ENCODE measurements around the gene CMAS. TPM values are rescaled to one million over a fixed set of nuclear protein-coding genes. Genes with fewer than 3 reads are reported as not detected.

Gene CMAS
- total and polyA plus RNA-seq, 4 donors = 26.0 to 62.1 (median 38.3) TPM

DNA sequence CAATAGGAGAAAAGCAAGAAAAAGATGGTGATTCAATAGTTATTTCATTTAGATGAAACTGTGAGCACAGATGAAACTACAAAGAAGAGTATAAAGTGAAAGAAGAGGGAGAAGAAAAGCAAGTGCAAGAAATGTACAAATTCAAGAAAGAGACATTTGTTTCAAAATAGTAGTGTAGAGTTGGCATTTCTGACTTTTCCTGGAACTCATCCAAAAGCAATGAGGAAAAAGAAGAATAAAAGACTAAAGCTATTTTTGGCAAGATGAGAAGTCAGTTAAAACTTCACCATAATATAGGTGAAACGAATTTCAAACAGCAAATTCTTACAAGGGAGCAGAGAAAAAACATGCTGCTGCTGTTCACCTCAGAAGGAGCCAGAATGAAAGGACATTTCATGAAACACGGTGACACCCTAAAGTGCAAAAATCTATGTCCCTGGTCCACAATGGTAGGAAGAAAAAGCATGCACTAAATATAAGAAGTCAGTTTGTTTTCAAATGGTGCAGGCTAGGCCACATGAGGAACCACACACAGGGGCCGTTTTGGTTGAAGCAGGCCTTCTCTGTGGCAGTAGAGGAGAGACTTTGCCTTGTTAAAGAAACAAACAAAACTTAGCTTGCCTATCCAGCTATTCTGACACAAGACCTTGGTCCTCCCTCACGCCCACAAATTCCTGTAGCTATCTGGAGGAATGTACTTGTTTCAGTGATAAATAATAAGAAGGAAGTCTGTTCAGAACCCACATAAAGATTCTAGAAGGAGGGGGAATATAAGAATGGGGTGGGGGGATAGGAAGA, 11.1 kb upstream of the CMAS start:
- TF ChIP-seq, protein P1, sequence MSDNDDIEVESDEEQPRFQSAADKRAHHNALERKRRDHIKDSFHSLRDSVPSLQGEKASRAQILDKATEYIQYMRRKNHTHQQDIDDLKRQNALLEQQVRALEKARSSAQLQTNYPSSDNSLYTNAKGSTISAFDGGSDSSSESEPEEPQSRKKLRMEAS (IDR thresholded peaks at IDR 0.05) = no peak
- TF ChIP-seq, protein P2, sequence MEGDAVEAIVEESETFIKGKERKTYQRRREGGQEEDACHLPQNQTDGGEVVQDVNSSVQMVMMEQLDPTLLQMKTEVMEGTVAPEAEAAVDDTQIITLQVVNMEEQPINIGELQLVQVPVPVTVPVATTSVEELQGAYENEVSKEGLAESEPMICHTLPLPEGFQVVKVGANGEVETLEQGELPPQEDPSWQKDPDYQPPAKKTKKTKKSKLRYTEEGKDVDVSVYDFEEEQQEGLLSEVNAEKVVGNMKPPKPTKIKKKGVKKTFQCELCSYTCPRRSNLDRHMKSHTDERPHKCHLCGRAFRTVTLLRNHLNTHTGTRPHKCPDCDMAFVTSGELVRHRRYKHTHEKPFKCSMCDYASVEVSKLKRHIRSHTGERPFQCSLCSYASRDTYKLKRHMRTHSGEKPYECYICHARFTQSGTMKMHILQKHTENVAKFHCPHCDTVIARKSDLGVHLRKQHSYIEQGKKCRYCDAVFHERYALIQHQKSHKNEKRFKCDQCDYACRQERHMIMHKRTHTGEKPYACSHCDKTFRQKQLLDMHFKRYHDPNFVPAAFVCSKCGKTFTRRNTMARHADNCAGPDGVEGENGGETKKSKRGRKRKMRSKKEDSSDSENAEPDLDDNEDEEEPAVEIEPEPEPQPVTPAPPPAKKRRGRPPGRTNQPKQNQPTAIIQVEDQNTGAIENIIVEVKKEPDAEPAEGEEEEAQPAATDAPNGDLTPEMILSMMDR (IDR thresholded peaks at IDR 0.05; ENCODE audit: low read depth, low read length, missing input control) = no peak
- TF ChIP-seq RAD21 (IDR thresholded peaks at IDR 0.05) (no peak), YY1 (IDR thresholded peaks at IDR 0.05) (no peak), FOXA1 (IDR thresholded peaks at IDR 0.05) (no peak), RXRA (IDR thresholded peaks at IDR 0.05) (no peak), FOXA2 (IDR thresholded peaks at IDR 0.05) (no peak), TAF1 (conservative IDR thresholded peaks at IDR 0.05) (no peak), NR2F2 (IDR thresholded peaks at IDR 0.05) (no peak), SP1 (IDR thresholded peaks at IDR 0.05) (no peak), JUND (IDR thresholded peaks at IDR 0.05) (no peak), GABPA (IDR thresholded peaks at IDR 0.05 in 1 of 2, conservative IDR thresholded peaks at IDR 0.05 in 1 of 2) (no peak), EGR1 (IDR thresholded peaks at IDR 0.05; ENCODE audit: low read depth in 2 of 2) (no peak), HNF4A (conservative IDR thresholded peaks at IDR 0.05) (no peak), HNF4G (IDR thresholded peaks at IDR 0.05) (no peak)
- TF ChIP-seq, protein P3, sequence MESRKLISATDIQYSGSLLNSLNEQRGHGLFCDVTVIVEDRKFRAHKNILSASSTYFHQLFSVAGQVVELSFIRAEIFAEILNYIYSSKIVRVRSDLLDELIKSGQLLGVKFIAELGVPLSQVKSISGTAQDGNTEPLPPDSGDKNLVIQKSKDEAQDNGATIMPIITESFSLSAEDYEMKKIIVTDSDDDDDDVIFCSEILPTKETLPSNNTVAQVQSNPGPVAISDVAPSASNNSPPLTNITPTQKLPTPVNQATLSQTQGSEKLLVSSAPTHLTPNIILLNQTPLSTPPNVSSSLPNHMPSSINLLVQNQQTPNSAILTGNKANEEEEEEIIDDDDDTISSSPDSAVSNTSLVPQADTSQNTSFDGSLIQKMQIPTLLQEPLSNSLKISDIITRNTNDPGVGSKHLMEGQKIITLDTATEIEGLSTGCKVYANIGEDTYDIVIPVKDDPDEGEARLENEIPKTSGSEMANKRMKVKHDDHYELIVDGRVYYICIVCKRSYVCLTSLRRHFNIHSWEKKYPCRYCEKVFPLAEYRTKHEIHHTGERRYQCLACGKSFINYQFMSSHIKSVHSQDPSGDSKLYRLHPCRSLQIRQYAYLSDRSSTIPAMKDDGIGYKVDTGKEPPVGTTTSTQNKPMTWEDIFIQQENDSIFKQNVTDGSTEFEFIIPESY (IDR thresholded peaks at IDR 0.05) = no peak
- TF ChIP-seq, protein P4, sequence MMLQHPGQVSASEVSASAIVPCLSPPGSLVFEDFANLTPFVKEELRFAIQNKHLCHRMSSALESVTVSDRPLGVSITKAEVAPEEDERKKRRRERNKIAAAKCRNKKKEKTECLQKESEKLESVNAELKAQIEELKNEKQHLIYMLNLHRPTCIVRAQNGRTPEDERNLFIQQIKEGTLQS (IDR thresholded peaks at IDR 0.05) = no peak
- H3K4me1 ChIP-seq (ENCODE audit: control insufficient read depth in 4 of 4, insufficient read depth in 4 of 4, low read length in 3 of 4) = no peaks in the 10 kb centered on the region
- no peaks in the 10 kb centered on the region for H3K9me3 ChIP-seq (ENCODE audit: control insufficient read depth in 4 of 4, low read length in 3 of 4)
- H3K4me3 ChIP-seq (ENCODE audit: low read depth in 1 of 3, low read length in 3 of 3) = no peak overlapping the region
- no peak overlapping the region for H3K9ac ChIP-seq (ENCODE audit: low read depth in 1 of 2, low read length in 2 of 2)
- H3K27ac ChIP-seq (ENCODE audit: low read depth in 1 of 2, low read length in 2 of 2) = no peak overlapping the region
- no peak for DNase-seq (ENCODE audit: low spot score)
- WGBS = 47% methylated on average over 4 of the region's 4 CpGs
- no peaks in the 10 kb centered on the region for H3K36me3 ChIP-seq (ENCODE audit: control insufficient read depth in 4 of 4, insufficient read depth in 3 of 4, low read depth in 1 of 4, low read length in 3 of 4)
- H3K27me3 ChIP-seq (ENCODE audit: control insufficient read depth in 4 of 4, insufficient read depth in 4 of 4, low read length in 3 of 4) = no peaks in the 10 kb centered on the region

DNA sequence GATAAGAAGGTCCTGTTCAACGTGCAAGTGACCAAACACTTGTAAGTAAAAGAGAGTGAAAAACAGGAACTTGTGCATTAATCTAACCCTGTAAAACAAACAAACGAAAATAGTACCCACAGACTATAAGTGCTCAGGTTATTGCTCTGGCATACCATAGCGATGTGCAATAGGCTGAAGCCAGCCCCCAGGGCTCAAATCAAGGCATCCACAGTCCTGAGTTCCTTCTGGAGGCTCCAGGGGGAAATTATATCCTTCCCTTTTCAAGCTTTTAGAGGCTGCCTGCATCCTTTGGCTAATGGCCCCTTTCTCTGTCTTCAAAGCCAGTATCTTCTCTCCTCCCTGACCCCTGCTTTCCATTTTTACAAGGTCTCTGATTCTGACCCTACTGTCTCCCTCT, 8.1 kb upstream of the CMAS start:
- 73% methylated on average over 3 of the region's 3 CpGs for WGBS
- H3K27me3 ChIP-seq (ENCODE audit: control insufficient read depth in 4 of 4, insufficient read depth in 4 of 4, low read length in 3 of 4) = no peaks in the 10 kb centered on the region
- H3K9ac ChIP-seq (ENCODE audit: low read depth in 1 of 2, low read length in 2 of 2) = no peak overlapping the region
- no peak overlapping the region for H3K27ac ChIP-seq (ENCODE audit: low read depth in 1 of 2, low read length in 2 of 2)
- no peaks in the 10 kb centered on the region for H3K36me3 ChIP-seq (ENCODE audit: control insufficient read depth in 4 of 4, insufficient read depth in 3 of 4, low read depth in 1 of 4, low read length in 3 of 4)
- DNase-seq (ENCODE audit: low spot score) = no peak
- H3K4me3 ChIP-seq (ENCODE audit: low read depth in 1 of 3, low read length in 3 of 3) = no peak overlapping the region
- TF ChIP-seq FOXA2 (IDR thresholded peaks at IDR 0.05) = no peak
- no peak for TF ChIP-seq YY1 (IDR thresholded peaks at IDR 0.05)
- TF ChIP-seq JUND (IDR thresholded peaks at IDR 0.05) = no peak
- no peak for TF ChIP-seq RAD21 (IDR thresholded peaks at IDR 0.05)
- TF ChIP-seq RXRA (IDR thresholded peaks at IDR 0.05) = no peak
- no peak for TF ChIP-seq NR2F2 (IDR thresholded peaks at IDR 0.05)
- TF ChIP-seq HNF4G (IDR thresholded peaks at IDR 0.05) = no peak
- no peaks in the 10 kb centered on the region for H3K4me1 ChIP-seq (ENCODE audit: control insufficient read depth in 4 of 4, insufficient read depth in 4 of 4, low read length in 3 of 4)
- no peaks in the 10 kb centered on the region for H3K9me3 ChIP-seq (ENCODE audit: control insufficient read depth in 4 of 4, low read length in 3 of 4)

Measured in liver (tissue), 9 donors.